ENCODE measurements around the gene STARD3NL.

Gene STARD3NL

GRCh38 chr7:38129162-38129561, 48.9 kb upstream of the STARD3NL start:
- Histone ChIP-seq H3K4me3 (ENCODE audit: low read depth, low read length) (no peak overlapping the region), H3K27ac (ENCODE audit: extremely low read depth, low read depth, low read length) (no peak overlapping the region), H3K9me3 (ENCODE audit: control insufficient read depth, insufficient read depth, low read depth, low read length) (no peaks in the 10 kb centered on the region), H3K36me3 (ENCODE audit: control insufficient read depth in 2 of 2, insufficient read depth in 1 of 2, low read length in 2 of 2) (no peaks in the 10 kb centered on the region), H3K4me1 (ENCODE audit: control insufficient read depth, insufficient read depth, low read length) (no peaks in the 10 kb centered on the region)
- ChIA-PET CTCF (interaction anchor here (0.7 kb wide), 1 partner anchor 94 kb away, joined by 3 read pairs; no protein-coding TSS in a partner anchor), POLR2A (no interaction called here)
- no peak for TF ChIP-seq TRIM28 (IDR thresholded peaks at IDR 0.05; ENCODE audit: borderline replicate concordance, low read length)
- no peak for TF ChIP-seq HOXA7 (CRISPR knock-in tag; IDR thresholded peaks at IDR 0.05; ENCODE audit: borderline replicate concordance)
- TF ChIP-seq ZNF514 (tag by site-specific recombination; IDR thresholded peaks at IDR 0.05) = no peak
- no peak for TF ChIP-seq ZNF529 (tag by site-specific recombination; IDR thresholded peaks at IDR 0.05; ENCODE audit: insufficient replicate concordance)
- no peak for TF ChIP-seq PRDM2 (tag by site-specific recombination; IDR thresholded peaks at IDR 0.05; ENCODE audit: borderline replicate concordance)

DNA sequence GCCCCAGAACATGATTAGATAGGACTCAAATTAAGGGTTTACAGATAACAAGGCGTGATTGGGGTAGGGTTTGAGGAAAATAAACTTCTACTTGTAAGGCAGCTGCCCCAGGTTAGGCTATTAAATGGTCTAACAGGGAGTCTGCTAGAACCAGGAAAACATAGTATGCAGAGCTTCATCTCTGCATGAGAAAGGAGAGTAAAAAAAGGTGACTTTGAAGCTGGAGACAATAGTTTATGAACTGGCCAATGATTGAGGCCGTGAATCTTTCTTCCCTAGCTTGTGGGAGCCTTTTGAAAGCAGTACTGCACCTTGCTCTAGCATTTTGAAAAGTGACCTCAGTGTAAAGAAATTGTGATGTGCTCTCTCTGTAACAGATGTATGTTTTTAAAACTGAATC, 48.5 kb upstream of the STARD3NL start:
- no peak overlapping the region for H3K4me3 ChIP-seq (ENCODE audit: low read depth, low read length)
- CTCF ChIA-PET = interaction anchor here (0.7 kb wide), 1 partner anchor 93 kb away, joined by 3 read pairs; no protein-coding TSS in a partner anchor
- TF ChIP-seq ZNF423 (tag by site-specific recombination; IDR thresholded peaks at IDR 0.05) (no peak), ZFP41 (tag by site-specific recombination; IDR thresholded peaks at IDR 0.05; ENCODE audit: borderline replicate concordance) (no peak), ZNF132 (tag by site-specific recombination; IDR thresholded peaks at IDR 0.05; ENCODE audit: borderline replicate concordance) (no peak), ZNF624 (tag by site-specific recombination; IDR thresholded peaks at IDR 0.05) (no peak), ZNF433 (tag by site-specific recombination; IDR thresholded peaks at IDR 0.05; ENCODE audit: low read depth) (no peak), ZNF768 (tag by site-specific recombination; IDR thresholded peaks at IDR 0.05) (no peak), ZNF10 (tag by site-specific recombination; IDR thresholded peaks at IDR 0.05) (no peak), GFI1B (tag by site-specific recombination; IDR thresholded peaks at IDR 0.05) (no peak), ZNF146 (tag by site-specific recombination; IDR thresholded peaks at IDR 0.05) (no peak), ZNF664 (tag by site-specific recombination; IDR thresholded peaks at IDR 0.05) (no peak), ZEB2 (tag by site-specific recombination; IDR thresholded peaks at IDR 0.05) (no peak)
- TF ChIP-seq, protein P1, sequence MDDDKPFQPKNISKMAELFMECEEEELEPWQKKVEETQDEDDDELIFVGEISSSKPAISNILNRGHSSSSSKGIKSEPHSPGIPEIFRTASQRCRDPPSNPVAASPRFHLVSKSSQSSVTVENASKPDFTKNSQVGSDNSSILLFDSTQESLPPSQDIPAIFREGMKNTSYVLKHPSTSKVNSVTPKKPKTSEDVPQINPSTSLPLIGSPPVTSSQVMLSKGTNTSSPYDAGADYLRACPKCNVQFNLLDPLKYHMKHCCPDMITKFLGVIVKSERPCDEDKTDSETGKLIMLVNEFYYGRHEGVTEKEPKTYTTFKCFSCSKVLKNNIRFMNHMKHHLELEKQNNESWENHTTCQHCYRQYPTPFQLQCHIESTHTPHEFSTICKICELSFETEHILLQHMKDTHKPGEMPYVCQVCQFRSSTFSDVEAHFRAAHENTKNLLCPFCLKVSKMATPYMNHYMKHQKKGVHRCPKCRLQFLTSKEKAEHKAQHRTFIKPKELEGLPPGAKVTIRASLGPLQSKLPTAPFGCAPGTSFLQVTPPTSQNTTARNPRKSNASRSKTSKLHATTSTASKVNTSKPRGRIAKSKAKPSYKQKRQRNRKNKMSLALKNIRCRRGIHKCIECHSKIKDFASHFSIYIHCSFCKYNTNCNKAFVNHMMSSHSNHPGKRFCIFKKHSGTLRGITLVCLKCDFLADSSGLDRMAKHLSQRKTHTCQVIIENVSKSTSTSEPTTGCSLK (tag by site-specific recombination; IDR thresholded peaks at IDR 0.05) = no peak
- no peaks in the 10 kb centered on the region for H3K36me3 ChIP-seq (ENCODE audit: control insufficient read depth in 2 of 2, insufficient read depth in 1 of 2, low read length in 2 of 2)
- POLR2A ChIA-PET = no interaction called here
- H3K27ac ChIP-seq (ENCODE audit: extremely low read depth, low read depth, low read length) = no peak overlapping the region
- no peaks in the 10 kb centered on the region for H3K9me3 ChIP-seq (ENCODE audit: control insufficient read depth, insufficient read depth, low read depth, low read length)
- no peaks in the 10 kb centered on the region for H3K4me1 ChIP-seq (ENCODE audit: control insufficient read depth, insufficient read depth, low read length)

All from HEK293 (cell line).